NCI-H69 (cell line): ENCODE results near the gene DOCK4.
A peak's percentile ranks its signal among the peaks of the same experiment; 100 is the strongest.

ENCODE experiments used
- DNase-seq: peaks from one replicate; lab custom pipeline; 2025; lab: John Stamatoyannopoulos, UW

Gene DOCK4

DNA sequence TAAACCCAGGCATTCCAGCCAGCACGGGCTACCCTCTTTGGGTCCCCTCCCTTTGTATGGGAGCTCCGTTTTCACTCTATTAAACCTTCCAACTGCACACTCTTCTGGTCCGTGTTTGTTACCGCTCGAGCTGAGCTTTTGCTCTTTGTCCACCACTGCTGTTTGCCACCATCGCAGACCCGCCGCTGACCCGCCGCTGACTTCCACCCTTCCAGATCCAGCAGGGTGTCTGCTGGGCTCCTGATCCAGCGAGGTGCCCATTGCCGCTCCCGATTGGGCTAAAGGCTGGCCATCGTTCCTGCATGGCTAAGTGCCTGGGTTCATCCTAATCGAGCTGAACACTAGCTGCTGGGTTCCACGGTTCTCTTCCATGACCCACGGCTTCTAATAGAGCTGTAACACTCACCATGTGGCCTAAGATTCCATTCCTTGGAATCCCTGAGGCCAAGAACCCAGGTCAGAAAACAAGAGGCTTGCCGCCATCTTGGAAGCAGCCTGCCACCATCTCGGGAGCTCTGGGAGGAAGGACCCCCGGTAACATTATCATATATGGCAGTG, 14.8 kb upstream of the DOCK4 start:
- no peak for DNase-seq

DNA sequence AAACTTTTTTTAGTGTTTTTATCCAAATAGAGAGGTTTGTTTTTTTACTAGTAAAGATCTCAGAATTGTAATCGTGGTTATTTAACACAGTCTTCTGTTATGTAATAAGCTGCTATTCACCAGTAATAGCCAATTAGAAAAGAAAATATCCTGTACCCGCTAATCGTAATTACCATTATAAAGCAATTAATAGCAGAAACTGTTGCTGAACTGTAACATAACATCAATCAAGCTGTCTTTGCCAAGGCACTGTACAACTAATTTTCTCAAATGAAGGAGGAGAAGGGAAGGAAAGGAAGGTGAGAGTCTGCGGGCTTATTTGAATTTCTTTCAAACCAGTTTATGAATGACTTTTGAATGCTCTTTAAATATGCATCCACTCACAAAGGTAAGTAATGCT, 9.6 kb upstream of the DOCK4 start:
- DNase-seq: no peak

GRCh38 chr7:112214883-112215282, 8.7 kb upstream of the DOCK4 start:
- DNase-seq: peak; percentile 31

GRCh38 chr7:112214268-112214667, 8.1 kb upstream of the DOCK4 start:
- DNase-seq: no peak

DNA sequence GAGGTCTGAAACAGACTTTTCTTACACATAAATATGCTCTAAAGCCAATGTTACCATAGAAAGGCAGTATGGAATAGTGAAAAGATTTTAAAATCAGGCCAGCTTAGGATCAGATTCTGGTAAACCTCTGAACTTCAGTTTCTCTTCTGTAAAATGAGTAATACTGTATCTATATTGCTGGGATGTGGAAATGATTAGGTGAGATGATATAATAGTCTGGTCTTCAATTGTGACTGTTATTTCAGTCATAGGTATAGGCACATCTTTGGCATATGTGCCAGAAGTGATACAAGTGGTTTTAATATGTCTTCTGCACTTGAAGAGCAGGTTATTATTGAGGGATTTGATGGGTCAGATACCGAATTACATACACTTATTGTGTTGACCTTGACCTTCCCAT, 7.5 kb upstream of the DOCK4 start:
- DNase-seq: no peak

DNA sequence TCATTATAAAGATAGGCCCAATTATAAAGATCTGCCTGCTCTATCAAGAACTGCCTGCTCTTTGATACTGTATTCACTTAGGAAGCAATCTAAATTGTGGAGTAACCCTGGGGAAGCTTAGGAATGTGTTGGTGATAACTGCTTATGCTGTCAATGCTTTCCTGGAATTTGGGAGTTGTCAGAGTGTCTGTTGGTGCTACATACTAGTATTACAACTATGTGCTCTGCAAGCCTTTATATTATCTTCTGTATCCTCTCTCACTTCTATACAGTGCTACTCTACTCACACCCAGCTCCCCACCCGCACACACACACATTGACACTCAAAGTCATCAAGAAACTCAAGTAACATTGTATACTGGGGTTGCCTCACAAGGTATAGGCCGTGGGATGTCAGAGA, 6.4 kb upstream of the DOCK4 start:
- DNase-seq: no peak

GRCh38 chr7:112211348-112211907, 5.2 kb upstream of the DOCK4 start:
- no peak for DNase-seq

DNA sequence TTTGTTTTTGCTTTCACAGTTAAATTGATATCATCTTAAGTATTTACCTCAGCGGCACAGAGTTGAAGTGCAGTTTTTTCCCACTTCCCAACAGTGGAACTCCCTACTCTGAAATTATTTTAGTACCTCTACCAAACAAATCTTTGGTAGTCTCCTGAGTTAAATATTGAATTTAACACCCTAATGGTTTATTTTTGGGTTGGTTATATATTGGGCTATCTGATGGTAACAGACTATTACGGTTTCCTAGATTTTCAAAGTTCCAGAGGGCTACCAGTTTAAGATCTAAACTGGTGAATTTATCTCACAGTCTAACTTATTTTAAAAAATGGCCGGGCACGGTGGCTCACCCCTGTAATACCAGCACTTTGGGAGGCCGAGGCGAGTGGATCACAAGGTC, 1.6 kb upstream of the DOCK4 start:
- DNase-seq: no peak

DNA sequence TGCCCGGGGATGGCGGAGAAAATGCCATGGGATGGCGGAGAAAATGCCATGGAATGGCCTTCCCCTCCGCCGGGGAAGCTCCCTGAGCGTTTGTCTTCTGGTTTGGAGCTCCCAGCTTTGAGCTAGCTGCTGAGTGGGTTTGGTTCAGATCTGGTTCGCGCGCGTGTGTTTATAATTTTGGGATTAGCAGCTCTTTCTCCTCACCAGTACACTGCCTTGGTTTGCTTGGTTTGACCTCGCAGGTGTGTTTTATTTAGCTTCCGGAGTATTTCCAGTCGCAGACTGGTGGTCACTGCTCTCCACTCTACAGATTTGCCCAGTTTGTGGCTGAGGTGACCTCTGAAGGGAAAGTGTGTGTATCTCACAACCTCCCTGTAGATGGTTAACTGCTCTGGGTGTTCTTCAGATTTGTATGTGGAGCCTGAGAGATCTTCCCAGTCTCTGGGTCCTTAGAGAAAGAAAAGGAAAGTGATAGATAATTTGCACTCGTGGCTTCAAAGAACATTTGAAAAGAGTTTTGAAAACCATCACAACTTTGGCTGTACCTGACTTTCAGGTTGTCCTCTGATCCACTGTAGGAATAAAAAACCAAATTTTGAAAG, 893 bp upstream of the DOCK4 start:
- no peak for DNase-seq

DNA sequence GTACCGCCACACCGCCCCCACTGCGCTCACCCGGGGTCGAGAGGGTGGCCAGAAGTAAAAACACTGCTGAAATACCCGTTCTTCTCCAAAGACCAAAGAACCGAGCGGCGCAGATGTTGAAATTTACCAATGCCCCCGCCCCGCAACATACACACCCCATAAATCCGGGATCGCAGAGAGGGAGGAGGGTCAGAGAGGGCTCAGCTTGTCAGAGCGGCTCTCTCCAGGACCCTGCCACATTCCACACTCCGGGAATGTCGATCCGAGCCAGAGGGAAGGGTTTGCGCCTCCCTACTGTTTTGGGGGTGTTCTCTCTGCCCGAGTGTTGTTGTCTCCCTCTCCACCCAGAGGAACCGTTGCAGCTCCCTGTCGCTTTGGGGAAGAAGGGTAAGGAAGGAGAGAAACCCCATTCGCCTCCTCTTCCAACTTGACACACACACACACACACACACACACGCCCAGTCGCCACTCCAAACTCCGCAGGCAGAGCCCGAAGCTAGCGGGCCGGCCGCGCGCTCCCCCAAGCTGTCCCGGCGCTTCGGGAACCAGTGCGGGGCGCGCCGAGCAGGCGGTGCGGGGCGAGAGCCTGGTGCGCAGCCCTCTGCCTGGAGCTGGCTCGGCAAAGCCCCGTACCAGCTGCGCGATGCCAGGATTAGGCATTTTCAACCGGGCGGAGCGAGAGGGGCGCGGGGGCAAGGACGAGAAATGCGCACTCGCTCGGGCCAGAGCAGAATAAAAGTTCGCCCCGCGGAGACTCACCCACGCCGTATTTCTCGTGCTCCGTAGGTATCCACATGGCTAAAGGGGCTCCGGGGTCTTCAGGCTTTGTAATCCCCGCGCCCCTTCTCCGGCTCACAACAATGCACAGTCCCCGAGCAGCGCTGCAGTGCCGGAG, 609 bp downstream of the DOCK4 start:
- peak; percentile 92 for DNase-seq

- peak; percentile 84 for DNase-seq
These were observed 1.5 kb downstream of the DOCK4 start for GRCh38 chr7:112204499-112205342.

- DNase-seq: no peak
These were observed 2.8 kb downstream of the DOCK4 start for GRCh38 chr7:112203365-112203739.

GRCh38 chr7:112202816-112203215, 3.4 kb downstream of the DOCK4 start:
- peak; percentile 87 for DNase-seq

DNA sequence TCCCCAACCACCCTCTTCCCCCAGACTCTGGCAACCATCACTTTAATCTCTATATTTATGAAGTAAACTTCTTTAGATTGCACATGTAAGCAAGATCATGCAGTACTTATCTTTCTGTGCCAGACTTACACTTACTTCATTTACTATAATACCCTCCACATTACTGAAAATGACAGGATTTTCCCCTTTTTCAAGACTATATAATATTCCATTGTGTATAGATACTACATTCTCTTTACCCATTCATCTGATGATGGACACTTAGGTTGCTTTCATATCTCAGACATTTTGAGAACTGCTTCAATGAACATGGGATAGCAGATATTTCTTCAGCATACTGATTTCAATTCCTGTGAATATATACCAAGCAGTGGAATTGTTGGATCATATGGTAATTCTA, 4.4 kb downstream of the DOCK4 start:
- no peak for DNase-seq

GRCh38 chr7:112201411-112201810, 4.8 kb downstream of the DOCK4 start:
- no peak for DNase-seq

DNA sequence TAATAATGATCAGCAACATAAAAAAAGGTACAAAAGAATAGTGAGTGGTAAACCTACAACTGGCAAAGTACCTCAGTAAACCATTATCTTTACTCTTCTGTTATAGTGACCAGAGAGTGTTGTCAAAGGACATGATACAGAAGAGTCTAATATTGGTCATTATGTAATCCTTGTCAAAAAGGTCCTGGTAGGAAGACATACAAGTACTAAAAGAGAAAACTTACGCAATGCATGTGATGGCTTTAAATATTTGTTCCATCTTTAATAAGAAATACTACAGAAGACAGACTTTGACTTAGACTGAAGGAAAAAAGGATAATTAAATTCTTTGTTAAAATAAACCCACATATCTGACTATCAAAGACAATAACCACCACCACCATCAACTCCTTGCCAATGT, 6.5 kb downstream of the DOCK4 start:
- DNase-seq: no peak

DNA sequence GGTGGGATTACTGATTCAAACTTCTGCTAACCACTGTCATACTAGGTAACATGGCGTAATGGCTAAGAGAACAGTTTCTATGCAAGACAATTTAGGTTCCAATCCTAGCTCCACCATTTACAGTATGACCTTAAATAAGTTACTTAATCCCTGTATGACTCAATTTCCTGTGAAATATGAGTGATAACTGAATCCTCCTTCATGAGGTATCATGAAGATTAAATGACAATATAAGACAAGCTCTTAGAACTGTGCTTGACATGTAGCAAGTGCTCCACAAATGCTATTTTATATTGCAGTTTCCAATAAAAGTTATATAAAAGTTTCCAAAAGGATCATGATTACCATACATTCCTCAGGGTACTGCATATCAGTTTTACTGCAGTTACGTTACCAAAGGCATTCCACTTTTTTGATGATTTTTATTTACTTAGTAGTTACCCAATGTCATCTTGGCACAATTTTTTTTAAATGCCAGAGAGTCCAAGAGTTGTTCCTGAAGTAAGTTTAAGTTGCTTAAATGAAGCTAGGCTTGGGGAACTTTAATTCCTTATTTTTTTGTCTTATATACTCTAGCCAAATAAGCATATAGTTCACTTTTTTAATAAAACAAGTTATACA, 7.1 kb downstream of the DOCK4 start:
- DNase-seq: no peak

DNA sequence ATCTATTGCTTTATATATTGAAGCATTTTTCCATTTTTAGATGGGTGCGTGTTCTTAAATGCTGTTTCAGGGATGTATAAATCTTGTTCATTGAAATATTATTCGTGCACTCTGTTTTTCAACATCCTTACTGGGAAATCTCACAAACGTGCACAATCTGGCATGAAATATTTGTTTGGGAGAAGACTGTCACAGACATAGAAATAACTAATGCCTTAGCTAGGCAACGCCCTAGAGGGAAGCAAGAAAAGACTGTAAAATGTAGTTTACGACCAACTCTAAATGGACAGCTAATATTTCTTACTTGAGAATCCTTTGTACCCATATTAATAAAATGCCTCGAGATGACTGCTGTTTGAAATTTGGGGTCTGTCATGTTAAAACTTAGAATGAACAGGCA, 8.9 kb downstream of the DOCK4 start:
- DNase-seq: no peak

DNA sequence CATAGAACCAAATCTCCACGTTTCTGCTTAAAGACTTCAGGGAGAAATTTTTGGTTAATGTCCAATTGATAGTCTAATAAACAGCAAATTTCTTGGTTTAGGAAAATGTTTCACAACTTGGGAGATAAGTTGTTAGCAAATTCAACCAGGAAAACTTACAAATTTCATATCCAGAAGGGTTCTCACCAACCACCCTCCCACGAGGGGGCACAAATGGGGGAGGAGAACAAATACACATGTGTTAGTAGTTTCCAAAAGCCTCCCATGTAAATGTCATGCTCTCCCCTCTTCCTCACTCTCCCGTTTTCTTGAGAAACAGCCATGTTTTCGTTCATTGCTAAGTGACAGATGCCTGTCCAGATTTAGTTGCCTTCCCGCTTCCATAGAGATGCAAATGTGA, 10.5 kb downstream of the DOCK4 start:
- no peak for DNase-seq

GRCh38 chr7:112193915-112194502, 12.2 kb downstream of the DOCK4 start:
- DNase-seq: peak; percentile 96
